H9 (cell line): ENCODE measurements around the gene HBG2. TPM values are rescaled to one million over a fixed set of nuclear protein-coding genes. Genes with fewer than 3 reads are reported as not detected.

ENCODE experiments used
- DNase-seq: peaks from one replicate; pipeline ENCODE4 v3.0.0-alpha.2; 2017
- H2AFZ ChIP-seq: one replicate; pipeline ENCODE4 v1.6.1; 2013; ENCODE audit warnings: mild to moderate bottlenecking, low read length, control low read depth, moderate library complexity
- H2AK5ac ChIP-seq: 2 replicates; pipeline ENCODE4 v1.6.1; 2013; ENCODE audit warnings: low read length, control low read depth, mixed read lengths; ENCODE audit not compliant: insufficient read length
- H2BK120ac ChIP-seq: one replicate; pipeline ENCODE4 v1.6.1; 2013; ENCODE audit warnings: low read depth, mild to moderate bottlenecking, low read length, control low read depth, inconsistent platforms; ENCODE audit not compliant: poor library complexity, severe bottlenecking
- H2BK12ac ChIP-seq: 2 replicates; pipeline ENCODE4 v1.6.1; 2013; ENCODE audit warnings: low read length, control low read depth, mixed read lengths, low read depth; ENCODE audit not compliant: insufficient read length
- H2BK15ac ChIP-seq: 2 replicates; pipeline ENCODE4 v1.6.1; 2013; ENCODE audit warnings: low read depth, low read length, control low read depth
- H2BK20ac ChIP-seq: one replicate; pipeline ENCODE4 v1.6.1; 2013; ENCODE audit warnings: low read depth, mild to moderate bottlenecking, low read length, control low read depth, inconsistent platforms; ENCODE audit not compliant: poor library complexity, severe bottlenecking
- H2BK5ac ChIP-seq: 2 replicates; pipeline ENCODE4 v1.6.1; 2013; ENCODE audit warnings: low read length, control low read depth, mixed read lengths; ENCODE audit not compliant: insufficient read length
- H3K14ac ChIP-seq: 2 replicates; pipeline ENCODE4 v1.6.1; 2013; ENCODE audit warnings: low read length, control low read depth; ENCODE audit not compliant: insufficient read depth
- H3K18ac ChIP-seq: 2 replicates; pipeline ENCODE4 v1.6.1; 2013; ENCODE audit warnings: low read depth, mild to moderate bottlenecking, mixed read lengths, low read length, control low read depth; ENCODE audit not compliant: insufficient read length
- H3K23ac ChIP-seq: 2 replicates; pipeline ENCODE4 v1.6.1; 2013; ENCODE audit warnings: low read length, control low read depth, mixed read lengths, low read depth; ENCODE audit not compliant: insufficient read length
- H3K23me2 ChIP-seq: 2 replicates; pipeline ENCODE4 v1.6.1; 2013; ENCODE audit warnings: low read depth, mild to moderate bottlenecking, mixed read lengths, low read length, control low read depth; ENCODE audit not compliant: insufficient read length, poor library complexity, severe bottlenecking
- H3K27ac ChIP-seq: 2 replicates; pipeline ENCODE4 v1.5.1; 2013; ENCODE audit warnings: low read length, control low read depth, mixed read lengths, low read depth; ENCODE audit not compliant: insufficient read length
- H3K27me3 ChIP-seq: 2 replicates; pipeline ENCODE4 v1.6.1; 2013; ENCODE audit warnings: low read length, control low read depth, inconsistent platforms; ENCODE audit not compliant: insufficient read depth
- H3K4ac ChIP-seq: 2 replicates; pipeline ENCODE4 v1.6.1; 2013; ENCODE audit warnings: low read depth, mild to moderate bottlenecking, control low read depth, inconsistent platforms, low read length, moderate library complexity
- H3K4me1 ChIP-seq: 2 replicates; pipeline ENCODE4 v1.6.1; 2013; ENCODE audit warnings: low read length, control low read depth, inconsistent platforms; ENCODE audit not compliant: insufficient read depth
- H3K4me2 ChIP-seq: 2 replicates; pipeline ENCODE4 v1.6.1; 2013; ENCODE audit warnings: low read length, control low read depth, mixed read lengths; ENCODE audit not compliant: insufficient read length, insufficient read depth
- H3K56ac ChIP-seq: 2 replicates; pipeline ENCODE4 v1.6.1; 2013; ENCODE audit warnings: low read depth, mild to moderate bottlenecking, mixed read lengths, low read length, control low read depth; ENCODE audit not compliant: insufficient read length
- H3K79me1 ChIP-seq: 2 replicates; pipeline ENCODE4 v1.6.1; 2013; ENCODE audit warnings: low read depth, mild to moderate bottlenecking, moderate library complexity, low read length, control low read depth, inconsistent platforms; ENCODE audit not compliant: insufficient read depth, poor library complexity, severe bottlenecking
- H3K79me2 ChIP-seq: 2 replicates; pipeline ENCODE4 v1.6.1; 2013; ENCODE audit warnings: low read length, control low read depth, inconsistent platforms; ENCODE audit not compliant: insufficient read depth
- H3K9ac ChIP-seq: 2 replicates; pipeline ENCODE4 v1.6.1; 2013; ENCODE audit warnings: low read length, control low read depth, mixed read lengths; ENCODE audit not compliant: insufficient read length; ENCODE audit errors: extremely low read depth
- H3K9me3 ChIP-seq: one replicate; pipeline ENCODE4 v1.6.1; 2013; ENCODE audit warnings: low read depth, low read length, inconsistent platforms; ENCODE audit not compliant: control insufficient read depth
- H3T11ph ChIP-seq: one replicate; pipeline ENCODE4 v1.6.1; 2013; ENCODE audit warnings: mild to moderate bottlenecking, low read length, control low read depth, inconsistent platforms
- H4K20me1 ChIP-seq: one replicate; pipeline ENCODE4 v1.6.1; 2013; ENCODE audit not compliant: control insufficient read depth, insufficient read length, insufficient read depth
- H4K5ac ChIP-seq: 2 replicates; pipeline ENCODE4 v1.6.1; 2013; ENCODE audit warnings: low read depth, mild to moderate bottlenecking, mixed read lengths, low read length, control low read depth; ENCODE audit not compliant: insufficient read length
- H4K8ac ChIP-seq: replicated peaks from 2 replicates; pipeline ENCODE4 v1.6.1; 2013; ENCODE audit warnings: low read length, control low read depth, mixed read lengths, low read depth; ENCODE audit not compliant: insufficient read length
- H4K91ac ChIP-seq: 2 replicates; pipeline ENCODE4 v1.6.1; 2013; ENCODE audit warnings: low read depth, mild to moderate bottlenecking, moderate library complexity, mixed read lengths, low read length, control low read depth; ENCODE audit not compliant: insufficient read length
- H3K27ac Mint-ChIP-seq, 3 experiments: 2 replicates in 2 of 3; 3 replicates in 1 of 3; pipeline ENCODE4 v1.8.0; 2020 to 2021; ENCODE audit warnings: mixed read lengths in 3 of 3, mild to moderate bottlenecking in 1 of 3, moderate library complexity in 1 of 3
- H3K27me3 Mint-ChIP-seq: 2 replicates; pipeline ENCODE4 v1.8.0; 2021; ENCODE audit warnings: low read depth, mild to moderate bottlenecking, moderate library complexity, mixed read lengths
- H3K36me3 Mint-ChIP-seq, 3 experiments: 2 replicates in 2 of 3; 3 replicates in 1 of 3; pipeline ENCODE4 v1.8.0; 2020 to 2021; ENCODE audit warnings: low read depth in 3 of 3, mixed read lengths in 3 of 3; ENCODE audit not compliant: insufficient read depth in 1 of 3
- H3K4me1 Mint-ChIP-seq, 2 experiments: 2 replicates each; pipeline ENCODE4 v1.8.0; 2020; ENCODE audit warnings: mixed read lengths in 2 of 2
- H3K4me3 Mint-ChIP-seq, 2 experiments: 2 replicates in 1 of 2; 3 replicates in 1 of 2; pipeline ENCODE4 v1.8.0; 2020 to 2021; ENCODE audit warnings: mild to moderate bottlenecking in 2 of 2, mixed read lengths in 2 of 2, moderate library complexity in 1 of 2
- H3K9me3 Mint-ChIP-seq, 2 experiments: 2 replicates in 1 of 2; 3 replicates in 1 of 2; pipeline ENCODE4 v1.8.0; 2020; ENCODE audit warnings: mild to moderate bottlenecking in 2 of 2, mixed read lengths in 2 of 2, moderate library complexity in 1 of 2
- CTCF ChIP-seq: fragments of 200-600 bp; sonication (generic); conservative IDR thresholded peaks from 3 replicates; pipeline ENCODE4 v1.8.0; 2021; ENCODE audit warnings: antibody characterized with exemption, mild to moderate bottlenecking
- WGBS: extraction: QIAGEN DNeasy Blood & Tissue Kit; methylation state at CpG from one replicate; pipeline ENCODE4 v1.1.7; 2013; ENCODE audit warnings: missing lambda C conversion rate, low lambda C conversion rate, mixed read lengths; ENCODE audit not compliant: insufficient read length; ENCODE audit errors: extremely low coverage; 5-methylcytosine and 5-hydroxymethylcytosine counted together
- total RNA-seq: library from RNA; stranded (reverse); gene quantifications from 2 replicates; pipeline ENCODE4 v1.2.1, GENCODE V29; 2021

HBG2 gene
- total RNA-seq, 1 experiment from 2014 or later, result not detected

DNA sequence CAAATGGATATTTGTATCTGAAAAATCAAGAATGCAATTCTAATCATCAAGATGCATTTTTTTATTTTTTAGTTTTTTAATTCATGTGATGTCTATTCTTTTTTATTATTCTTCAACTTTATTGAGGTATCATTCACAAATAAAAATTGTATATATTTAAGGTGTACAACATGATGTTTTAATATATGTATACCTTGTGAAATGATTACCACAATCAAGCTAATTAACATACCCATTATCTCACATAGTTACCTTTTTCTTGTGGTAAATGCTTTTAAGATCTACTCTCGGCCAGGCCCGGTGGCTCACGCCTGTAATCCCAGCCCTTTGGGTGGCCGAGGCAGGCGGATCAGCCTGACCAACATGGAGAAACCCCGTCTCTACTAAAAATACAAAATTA is 31.4 kb downstream of the HBG2 start:
- no peaks in the 10 kb centered on the region for H3K27me3 Mint-ChIP-seq
- peaks cover 27 to 31% of the 10 kb centered on the region in 2 experiments for H3K9me3 Mint-ChIP-seq
- no peak for TF ChIP-seq CTCF
- Histone ChIP-seq H2BK5ac (no peak overlapping the region), H3K4ac (no peak overlapping the region), H4K20me1 (no peaks in the 10 kb centered on the region), H2BK12ac (no peak overlapping the region), H2BK20ac (no peak overlapping the region), H3K79me2 (no peaks in the 10 kb centered on the region), H3K23ac (no peak overlapping the region), H3K27ac (no peak overlapping the region), H4K8ac (no peak overlapping the region), H3K14ac (no peak overlapping the region), H2AFZ (no peak overlapping the region), H2AK5ac (no peak overlapping the region), H3K4me2 (no peak overlapping the region), H3K18ac (no peak overlapping the region), H2BK15ac (no peak overlapping the region), H3K56ac (no peak overlapping the region), H3K9me3 (no peaks in the 10 kb centered on the region), H3K27me3 (no peaks in the 10 kb centered on the region), H4K5ac (no peak overlapping the region), H3K9ac (no peak overlapping the region), H3K4me1 (no peaks in the 10 kb centered on the region), H4K91ac (no peak overlapping the region), H3K79me1 (no peaks in the 10 kb centered on the region), H3T11ph (no peak overlapping the region), H2BK120ac (no peak overlapping the region), H3K23me2 (no peaks in the 10 kb centered on the region)
- 0 out of 7 replicates have a peak overlapping the region, but pooled peaks of 1 of the 3 experiments have one; percentile 55 for H3K27ac Mint-ChIP-seq
- no CpG with 5 or more reads among the region's 6 CpGs for WGBS
- H3K36me3 Mint-ChIP-seq, result peaks cover 6 to 24% (median 16%) of the 10 kb centered on the region in 3 experiments; a peak in 6 of 7 replicates
- no peak overlapping the region for H3K4me3 Mint-ChIP-seq
- H3K4me1 Mint-ChIP-seq, result no peaks in the 10 kb centered on the region
- DNase-seq, result no peak
